H1 (cell line): Measurements from ENCODE around the gene CMBL. TPM values are rescaled to one million over a fixed set of nuclear protein-coding genes. Genes with fewer than 3 reads are reported as not detected.

ENCODE experiments used
- TCF12 ChIP-seq: IDR thresholded peaks from 2 replicates; pipeline ENCODE4 v1.6.1; 2011; ENCODE audit warnings: low read depth, mild to moderate bottlenecking, low read length
- polyA plus RNA-seq, 7 experiments: library from polyadenylated mRNA; depleted of rRNA in 3 of 7; stranded (reverse) in 5 of 7; unstranded in 2 of 7; fragments of >200 nt in 5 of 7; fragments of 200-250 nt in 2 of 7; gene quantifications; 1 replicate in 5 of 7; 2 replicates in 1 of 7; 4 replicates in 1 of 7; pipeline versions ENCODE4 v1.2.1 to v1.2.3, GENCODE V29; 2011 to 2013; ENCODE audit warnings: missing spikeins in 2 of 7, mixed read lengths in 2 of 7
- total RNA-seq: library from RNA; stranded (reverse); fragmentation: NEBNext Ultra II Directional; extraction: Animal tissue kit (Norgen Biotek cat#: 25700); gene quantifications from 2 replicates; pipeline ENCODE4 v1.2.1, GENCODE V29; 2021

Gene CMBL
- total and polyA plus RNA-seq, 2 of the 8 experiments (the other 6 are each of a cell fraction or from before 2014, with no cell fraction given), result 27.9 to 32.1 TPM

DNA sequence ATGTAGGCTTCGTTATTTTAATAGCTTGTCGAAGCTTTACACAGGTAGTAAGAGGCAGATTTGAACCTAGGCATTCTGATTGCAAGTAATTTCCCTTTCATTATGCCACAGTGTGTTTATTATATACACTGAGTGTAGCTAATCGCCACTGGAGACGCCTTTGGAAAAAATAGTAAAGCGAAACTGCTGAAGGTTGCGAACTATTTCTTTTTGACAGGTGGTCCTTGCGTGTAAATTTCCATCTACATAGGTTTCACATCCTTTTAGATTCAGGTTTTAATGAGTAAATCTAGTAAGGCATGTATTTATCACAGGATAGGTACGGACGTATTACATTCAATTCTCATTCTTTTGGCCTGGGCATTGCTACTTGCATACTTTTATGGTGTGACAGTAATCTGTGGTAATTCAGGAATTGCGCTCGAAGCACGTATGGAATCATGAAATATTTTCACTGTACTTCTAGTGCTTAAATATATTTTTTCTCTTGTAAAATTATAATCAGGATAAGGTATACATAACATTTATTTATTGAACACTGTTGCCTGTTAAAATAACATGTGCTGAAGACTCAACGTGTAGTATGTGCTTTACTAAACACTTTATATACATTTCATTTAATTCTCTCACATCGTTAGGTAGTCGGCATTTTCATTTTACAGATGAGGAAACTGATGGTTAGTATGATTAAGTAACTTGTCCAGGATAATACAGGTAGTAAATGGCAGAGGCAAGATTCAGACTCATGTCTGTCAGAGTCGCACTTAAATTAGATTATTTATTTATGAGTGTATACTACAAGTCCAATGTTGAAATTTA is 47.6 kb upstream of the CMBL start (continued):
- no peak for TF ChIP-seq TCF12
